GM19099 (cell line): Measurements from ENCODE around the gene VPS26C.
A peak's percentile ranks its signal among the peaks of the same experiment; 100 is the strongest.

Experiments
- POLR2A ChIP-seq: IDR thresholded peaks from 3 replicates; pipeline ENCODE4 v1.6.1; 2011; ENCODE audit warnings: low read depth; ENCODE audit not compliant: insufficient read length; ENCODE audit errors: extremely low read depth

Gene VPS26C

GRCh38 chr21:37267269-37268185 lies at the start of gene VPS26C:
VPS26C (minus strand) TSS chr21:37267334; CDS start chr21:37267294, 40 bp downstream.
- peak; percentile 88 for TF ChIP-seq POLR2A

- TF ChIP-seq POLR2A: no peak
Observed at GRCh38 chr21:37300114-37300751, 33.1 kb upstream of the VPS26C start.

- no peak for TF ChIP-seq POLR2A
Observed at GRCh38 chr21:37297364-37297763, 30.2 kb upstream of the VPS26C start.

- no peak for TF ChIP-seq POLR2A
Observed at GRCh38 chr21:37294679-37295078, 27.5 kb upstream of the VPS26C start.

GRCh38 chr21:37292941-37293340 lies 25.8 kb upstream of the VPS26C start:
- no peak for TF ChIP-seq POLR2A

- no peak for TF ChIP-seq POLR2A
Observed at GRCh38 chr21:37292041-37292440, 24.9 kb upstream of the VPS26C start.

- TF ChIP-seq POLR2A: no peak
Observed at GRCh38 chr21:37281993-37282392, 14.9 kb upstream of the VPS26C start.

GRCh38 chr21:37281579-37281978 lies 14.4 kb upstream of the VPS26C start:
- no peak for TF ChIP-seq POLR2A

GRCh38 chr21:37278199-37278598 lies 11.1 kb upstream of the VPS26C start:
- no peak for TF ChIP-seq POLR2A

- TF ChIP-seq POLR2A: no peak
Observed at GRCh38 chr21:37276377-37276776, 9.2 kb upstream of the VPS26C start.

- TF ChIP-seq POLR2A: no peak
Observed at GRCh38 chr21:37273911-37274690, 7.0 kb upstream of the VPS26C start.

GRCh38 chr21:37273440-37273839 lies 6.3 kb upstream of the VPS26C start:
- no peak for TF ChIP-seq POLR2A

GRCh38 chr21:37272897-37273296 lies 5.8 kb upstream of the VPS26C start:
- no peak for TF ChIP-seq POLR2A

- TF ChIP-seq POLR2A: no peak
Observed at GRCh38 chr21:37270576-37271365, 3.6 kb upstream of the VPS26C start.
